ENCODE measurements around the gene RGS14. TPM values are rescaled to one million over a fixed set of nuclear protein-coding genes. Genes with fewer than 3 reads are reported as not detected.
"Not testable (repeated sequence)": the region's sequence is repeated elsewhere in the genome, so short reads cannot be mapped to it uniquely, and the experiment has no call there.

Gene RGS14
- total and polyA plus RNA-seq, 12 donors = 2.2 to 9.6 (median 4.1) TPM

- intact Hi-C loops (cut with DNase I) = no loop called here
- H3K4me1 ChIP-seq = peaks cover 0 to 15% (median 0%) of the 10 kb centered on the region in 9 donors
- H3K36me3 ChIP-seq = no peaks in the 10 kb centered on the region
- WGBS, 2 donors = 71 to 85% methylated on average over 3 of the region's 3 CpGs
- no peak overlapping the region for H3K4me3 ChIP-seq
- DNase-seq (no peak), ATAC-seq (no peak)
- no peak overlapping the region for H3K27ac ChIP-seq
- H3K27me3 ChIP-seq = no peaks in the 10 kb centered on the region
- H3K9me3 ChIP-seq = no peaks in the 10 kb centered on the region
- TF ChIP-seq CTCF (IDR thresholded peaks at IDR 0.05) = no peak
These were observed 61.3 kb downstream of the RGS14 start for GRCh38 chr5:177419046-177419445.

GRCh38 chr5:177420472-177420871 is 62.7 kb downstream of the RGS14 start:
- H3K9me3 ChIP-seq; H3K27me3 ChIP-seq; ATAC-seq; H3K36me3 ChIP-seq; H3K27ac ChIP-seq; intact Hi-C loops (cut with DNase I); H3K4me3 ChIP-seq; DNase-seq: not testable (repeated sequence)
- peaks cover 1 to 20% (median 4%) of the 10 kb centered on the region in 9 donors for H3K4me1 ChIP-seq
- 75% methylated on average over 7 of the region's 7 CpGs for WGBS, 2 donors

- Histone ChIP-seq H3K4me3 (no peak overlapping the region), H3K36me3 (no peaks in the 10 kb centered on the region), H3K27ac (no peak overlapping the region), H3K9me3 (no peaks in the 10 kb centered on the region), H3K4me1 (peaks cover 3 to 20% (median 8%) of the 10 kb centered on the region in 9 donors), H3K27me3 (no peaks in the 10 kb centered on the region)
- intact Hi-C loops (cut with DNase I) = no loop called here
- 77 to 81% methylated on average over 6 of the region's 6 CpGs for WGBS, 2 donors
- TF ChIP-seq CTCF (IDR thresholded peaks at IDR 0.05) = no peak
- DNase-seq (no peak), ATAC-seq (no peak)
These were observed 63.5 kb downstream of the RGS14 start for GRCh38 chr5:177421062-177421798.

Other genes with a start within 250 kb of the RGS14 start
- gene NSD1, start 224.2 kb upstream of the RGS14 start, total RNA-seq = 10 to 100 TPM; 34.4 to 62.9 (median 47.2) TPM
- 10 to 100 TPM in 1 of 2 donors, 1 to 10 TPM in 1; 5.6 to 10.0 TPM for gene NSD1, start 224.2 kb upstream of the RGS14 start, polyA plus RNA-seq
- gene RAB24, start 54.2 kb upstream of the RGS14 start, total RNA-seq = 10 to 100 TPM; 14.7 to 22.1 (median 19.3) TPM
- 10 to 100 TPM; 31.7 to 39.4 TPM for gene RAB24, start 54.2 kb upstream of the RGS14 start, polyA plus RNA-seq
- 10 to 100 TPM; 32.3 to 69.8 (median 36.2) TPM for gene PRELID1, start 54.1 kb upstream of the RGS14 start, total RNA-seq
- 100 to 1,000 TPM in 1 of 2 donors, 10 to 100 TPM in 1; 53.9 to 166 TPM for gene PRELID1, start 54.1 kb upstream of the RGS14 start, polyA plus RNA-seq
- gene MXD3, start 46.0 kb upstream of the RGS14 start, total RNA-seq = 1 to 10 TPM; 1.2 to 6.4 (median 2.4) TPM
- 1 to 10 TPM; 2.3 to 7.1 TPM for gene MXD3, start 46.0 kb upstream of the RGS14 start, polyA plus RNA-seq
- 100 to 1,000 TPM in 1 of 10 donors, 10 to 100 TPM in 9; 46.3 to 111 (median 56.3) TPM for gene LMAN2, start 6.3 kb upstream of the RGS14 start, total RNA-seq
- gene LMAN2, start 6.3 kb upstream of the RGS14 start, polyA plus RNA-seq = 100 to 1,000 TPM in 1 of 2 donors, 10 to 100 TPM in 1; 47.4 to 215 TPM
- under 1 TPM in 1 of 10 donors, not detected in 9; 0.12 TPM for gene SLC34A1, start 26.5 kb downstream of the RGS14 start, total RNA-seq
- gene SLC34A1, start 26.5 kb downstream of the RGS14 start, polyA plus RNA-seq = not detected
- gene PFN3, start 42.7 kb downstream of the RGS14 start, total RNA-seq = not detected
- gene PFN3, start 42.7 kb downstream of the RGS14 start, polyA plus RNA-seq = not detected
- gene F12, start 51.6 kb downstream of the RGS14 start, total RNA-seq = under 1 TPM in 1 of 10 donors, not detected in 9; 0.25 TPM
- under 1 TPM; 0.28 to 0.37 TPM for gene F12, start 51.6 kb downstream of the RGS14 start, polyA plus RNA-seq
- 10 to 100 TPM; 11.8 to 21.2 (median 15.2) TPM for gene GRK6, start 68.8 kb downstream of the RGS14 start, total RNA-seq
- 10 to 100 TPM in 1 of 2 donors, 1 to 10 TPM in 1; 6.7 to 22.9 TPM for gene GRK6, start 68.8 kb downstream of the RGS14 start, polyA plus RNA-seq
- 1 to 10 TPM in 9 of 10 donors, under 1 TPM in 1; 0.97 to 2.9 (median 1.9) TPM for gene PRR7, start 88.9 kb downstream of the RGS14 start, total RNA-seq
- gene PRR7, start 88.9 kb downstream of the RGS14 start, polyA plus RNA-seq = 1 to 10 TPM; 1.8 to 2.7 TPM
- gene DBN1, start 115.7 kb downstream of the RGS14 start, total RNA-seq = 10 to 100 TPM; 13.1 to 52.9 (median 19.1) TPM
- gene DBN1, start 115.7 kb downstream of the RGS14 start, polyA plus RNA-seq = 10 to 100 TPM; 19.2 to 31.5 TPM
- 10 to 100 TPM; 32.5 to 70.6 (median 51.0) TPM for gene PDLIM7, start 139.7 kb downstream of the RGS14 start, total RNA-seq
- gene PDLIM7, start 139.7 kb downstream of the RGS14 start, polyA plus RNA-seq = 100 to 1,000 TPM; 129 to 131 TPM
- gene DOK3, start 151.9 kb downstream of the RGS14 start, total RNA-seq = 10 to 100 TPM in 1 of 10 donors, 1 to 10 TPM in 7, under 1 TPM in 2; 0.74 to 11.4 (median 1.9) TPM
- gene DOK3, start 151.9 kb downstream of the RGS14 start, polyA plus RNA-seq = 1 to 10 TPM; 2.4 to 4.0 TPM
- gene DDX41, start 159.0 kb downstream of the RGS14 start, total RNA-seq = 10 to 100 TPM; 19.7 to 53.2 (median 27.2) TPM
- 10 to 100 TPM; 45.2 to 55.7 TPM for gene DDX41, start 159.0 kb downstream of the RGS14 start, polyA plus RNA-seq
- gene FAM193B, start 196.6 kb downstream of the RGS14 start, total RNA-seq = 10 to 100 TPM; 14.1 to 34.4 (median 20.1) TPM
- gene FAM193B, start 196.6 kb downstream of the RGS14 start, polyA plus RNA-seq = 100 to 1,000 TPM in 1 of 2 donors, 10 to 100 TPM in 1; 28.0 to 201 TPM
- gene TMED9, start 234.3 kb downstream of the RGS14 start, total RNA-seq = 100 to 1,000 TPM in 2 of 10 donors, 10 to 100 TPM in 8; 58.1 to 140 (median 69.5) TPM
- 100 to 1,000 TPM in 1 of 2 donors, 10 to 100 TPM in 1; 48.3 to 310 TPM for gene TMED9, start 234.3 kb downstream of the RGS14 start, polyA plus RNA-seq
- gene B4GALT7, start 242.2 kb downstream of the RGS14 start, total RNA-seq = 10 to 100 TPM in 9 of 10 donors, 1 to 10 TPM in 1; 9.8 to 17.4 (median 15.0) TPM
- 10 to 100 TPM; 20.4 to 29.7 TPM for gene B4GALT7, start 242.2 kb downstream of the RGS14 start, polyA plus RNA-seq